Sciatic nerve (tissue), 2 donors: ENCODE results near the gene BFSP1. TPM values are rescaled to one million over a fixed set of nuclear protein-coding genes. Genes with fewer than 3 reads are reported as not detected.

ENCODE experiments used
- ATAC-seq: fragments of 200-7000 bp; cut with Tn5 transposase; one replicate; pipeline ENCODE4 v1.9.1; 2020; ENCODE audit warnings: mild to moderate bottlenecking, moderate library complexity
- DNase-seq: peaks from one replicate; pipeline ENCODE4 v3.0.0-alpha.2; 2020; ENCODE audit warnings: low spot score
- intact Hi-C: fragments of 100-400 bp; cut with DNase I; formaldehyde crosslinking; loops from one replicate; pipeline ENCODE4 v1.14.2; 2022
- total RNA-seq: library from RNA; stranded (reverse); fragmentation: NEBNext Ultra II Directional; extraction: Animal tissue kit (Norgen Biotek cat#: 25700); gene quantifications from one replicate; pipeline ENCODE4 v1.2.1, GENCODE V29; 2021
- donor health status: DM: no; HTN: no; CAD: no.
- donor health status: DM: no; HTN: no; CAD: no.

The BFSP1 gene
- total RNA-seq, 1 donor from 2014 or later: 0.98 TPM

DNA sequence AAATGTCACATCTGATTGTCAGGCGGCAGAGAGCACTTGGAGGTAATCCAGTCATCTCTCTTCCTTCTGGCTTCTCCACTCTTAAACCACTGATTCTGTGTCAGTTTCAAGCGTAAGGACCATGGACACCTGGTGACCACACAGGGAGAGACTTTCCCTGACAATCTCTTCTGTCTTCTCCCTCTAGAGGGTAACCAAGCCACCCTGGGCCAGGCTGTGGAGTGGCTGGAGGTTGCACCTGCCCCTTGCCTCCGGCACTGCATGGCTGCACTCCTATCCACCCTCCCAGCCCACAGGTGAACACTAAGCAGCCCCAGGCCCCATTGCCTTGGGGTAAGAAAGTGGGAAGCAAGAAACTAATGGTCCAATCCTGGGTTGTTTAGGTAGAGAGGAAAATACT is 78.7 kb downstream of the BFSP1 start:
- intact Hi-C loops: no loop called here

DNA sequence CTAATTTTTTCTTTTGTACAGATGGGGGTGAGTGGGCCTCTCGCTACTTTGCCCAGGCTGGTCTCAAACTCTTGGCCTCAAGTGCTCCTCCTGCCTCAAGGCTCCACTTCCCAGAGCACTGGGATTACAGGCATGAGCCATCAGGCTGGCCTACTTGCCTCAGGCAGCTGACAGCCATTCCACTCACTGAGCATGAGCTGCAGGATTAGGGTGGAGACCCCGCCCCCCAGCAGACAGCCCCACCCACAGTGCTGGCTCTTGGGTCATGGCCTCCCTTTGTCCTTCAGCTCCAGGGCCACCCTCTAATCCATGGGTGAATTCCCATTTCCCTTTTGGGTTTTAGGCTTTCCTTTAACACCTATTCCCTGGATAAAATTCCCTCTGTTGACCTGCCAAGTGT is 82.1 kb downstream of the BFSP1 start:
- DNase-seq (no peak), ATAC-seq (no peak)
- intact Hi-C loops: no loop called here

More for the DNA sequence above, 78.7 kb downstream of the BFSP1 start:
- ATAC-seq (no peak), DNase-seq (no peak)

DNA sequence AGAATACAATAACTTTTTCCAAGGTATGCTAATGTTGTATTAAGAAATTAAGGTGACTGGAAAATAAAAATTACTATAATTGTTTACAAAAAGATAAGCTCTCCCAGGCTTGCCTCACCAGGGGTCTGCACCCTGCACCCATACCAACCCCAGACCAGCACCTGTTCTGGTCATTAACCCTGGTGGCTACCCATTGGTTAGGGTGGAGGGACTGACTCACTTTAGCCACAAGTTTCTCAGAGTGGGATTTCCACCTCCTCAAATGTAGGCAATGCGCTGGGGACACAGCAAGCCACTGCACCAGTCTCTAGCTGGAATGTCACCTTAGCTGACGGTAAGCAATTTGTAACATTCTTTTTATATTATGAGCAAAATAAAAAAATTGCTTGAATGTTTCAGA is 83.1 kb downstream of the BFSP1 start:
- DNase-seq (no peak), ATAC-seq (no peak)
- intact Hi-C loops: no loop called here

DNA sequence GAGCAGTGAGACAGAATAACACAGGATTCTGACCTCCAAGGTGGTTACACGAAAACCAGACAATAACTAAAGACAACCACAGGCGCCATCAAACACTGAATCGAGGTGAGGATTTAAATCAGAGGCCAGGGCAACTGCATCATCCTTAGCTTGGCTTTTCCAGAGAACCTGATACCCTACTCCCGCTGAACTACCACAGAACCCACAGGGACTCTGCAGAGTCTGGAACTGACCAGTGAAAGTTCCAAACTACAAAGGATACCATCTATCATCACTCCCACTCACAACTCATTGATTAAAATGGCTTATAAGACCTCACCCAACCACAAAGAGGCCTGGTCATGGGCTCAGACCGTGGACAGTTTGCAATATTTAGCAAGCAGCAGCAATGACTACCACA is 85.0 kb downstream of the BFSP1 start:
- intact Hi-C loops: no loop called here
- ATAC-seq (no peak), DNase-seq (no peak)

DNA sequence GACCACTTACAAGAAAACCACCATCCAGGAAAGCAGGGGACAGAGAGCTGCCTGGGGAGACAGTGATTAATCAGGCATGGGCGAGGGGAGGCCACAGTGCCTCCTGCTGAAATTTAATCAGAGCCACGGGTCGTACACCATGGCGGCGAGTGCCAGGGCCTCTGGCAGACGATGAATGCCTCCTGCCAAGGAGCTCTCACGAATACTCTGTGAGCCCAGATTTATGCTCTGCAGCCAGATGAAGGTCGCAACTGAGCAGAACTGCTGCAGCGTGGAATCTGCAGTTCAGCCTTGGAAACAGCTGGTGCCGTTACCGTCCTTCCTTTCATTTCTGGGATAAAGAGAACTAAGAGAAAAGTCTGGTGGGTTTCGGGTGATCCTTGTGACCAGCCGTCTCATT is 85.6 kb downstream of the BFSP1 start:
- intact Hi-C loops: no loop called here
- no peak for DNase-seq
- ATAC-seq: no peak

DNA sequence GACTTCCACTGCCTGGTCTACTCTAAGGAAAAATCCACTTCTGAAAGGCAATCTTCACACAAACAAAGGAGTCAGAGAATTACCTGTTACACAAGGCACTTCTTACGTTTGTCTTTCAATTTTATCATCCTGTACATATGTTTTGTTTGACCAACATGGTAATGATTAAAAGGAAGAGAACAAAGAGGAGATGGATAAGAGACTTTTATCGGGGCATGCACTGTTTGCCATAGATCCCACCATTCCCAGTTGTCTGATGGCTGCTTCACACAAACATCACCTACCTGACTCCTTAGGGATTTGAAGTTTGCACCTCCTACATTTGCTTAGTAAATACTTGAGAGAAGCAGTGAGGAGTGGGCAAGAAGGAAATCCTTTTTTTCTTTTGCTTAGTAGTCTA is 87.1 kb downstream of the BFSP1 start:
- no peak for ATAC-seq

More for the DNA sequence above, 87.1 kb downstream of the BFSP1 start:
- DNase-seq: no peak
- intact Hi-C loops: no loop called here

Other genes with a start within 250 kb of the BFSP1 start
- gene DSTN, start 38.7 kb upstream of the BFSP1 start, total RNA-seq: 268 TPM
- gene RRBP1, start 150.9 kb upstream of the BFSP1 start, total RNA-seq: 163 TPM
- gene BANF2, start 168.6 kb upstream of the BFSP1 start, total RNA-seq: not detected